Osteocyte (in vitro differentiated cells): Measurements from ENCODE around the gene ZNF326. TPM values are rescaled to one million over a fixed set of nuclear protein-coding genes. Genes with fewer than 3 reads are reported as not detected.

Experiments used
- DNase-seq: peaks from one replicate; pipeline ENCODE4 v3.0.0; 2021; ENCODE audit warnings: mixed read lengths; ENCODE audit not compliant: unreplicated experiment; ENCODE audit errors: extremely low spot score
- H3K27ac Mint-ChIP-seq: one replicate; pipeline ENCODE4 v1.8.0; 2021; ENCODE audit warnings: mild to moderate bottlenecking, mixed read lengths; ENCODE audit not compliant: unreplicated experiment
- H3K27me3 Mint-ChIP-seq: one replicate; pipeline ENCODE4 v1.8.0; 2021; ENCODE audit warnings: mixed read lengths; ENCODE audit not compliant: unreplicated experiment
- H3K36me3 Mint-ChIP-seq: one replicate; pipeline ENCODE4 v1.8.0; 2021; ENCODE audit warnings: mixed read lengths; ENCODE audit not compliant: unreplicated experiment
- H3K4me1 Mint-ChIP-seq: one replicate; pipeline ENCODE4 v1.8.0; 2021; ENCODE audit warnings: mixed read lengths; ENCODE audit not compliant: unreplicated experiment
- H3K4me3 Mint-ChIP-seq: one replicate; pipeline ENCODE4 v1.8.0; 2021; ENCODE audit warnings: mild to moderate bottlenecking, moderate library complexity, mixed read lengths; ENCODE audit not compliant: unreplicated experiment
- H3K9me3 Mint-ChIP-seq: one replicate; pipeline ENCODE4 v1.8.0; 2021; ENCODE audit warnings: mixed read lengths; ENCODE audit not compliant: unreplicated experiment
- CTCF ChIP-seq: fragments of 200-600 bp; sonication (generic); IDR thresholded peaks from 2 replicates; pipeline ENCODE4 v1.5.0; 2021; ENCODE audit warnings: antibody characterized with exemption, mild to moderate bottlenecking, moderate library complexity
- total RNA-seq: library from RNA; stranded (reverse); gene quantifications from 2 replicates; pipeline ENCODE4 v1.2.1, GENCODE V29; 2021

Gene ZNF326
- total RNA-seq, 1 donor from 2014 or later, result 33.4 TPM

GRCh38 chr1:90067194-90067931 lies 72.5 kb downstream of the ZNF326 start:
- no peak for TF ChIP-seq CTCF
- Mint-ChIP-seq H3K27me3 (peaks cover 50% of the 10 kb centered on the region), H3K4me3 (no peak overlapping the region), H3K9me3 (no peaks in the 10 kb centered on the region), H3K27ac (no peak overlapping the region), H3K4me1 (no peaks in the 10 kb centered on the region), H3K36me3 (no peaks in the 10 kb centered on the region)
- no peak for DNase-seq

- H3K36me3 Mint-ChIP-seq, result no peaks in the 10 kb centered on the region
- no peak overlapping the region for H3K4me3 Mint-ChIP-seq
- no peak for TF ChIP-seq CTCF
- peaks cover 47% of the 10 kb centered on the region for H3K27me3 Mint-ChIP-seq
- H3K4me1 Mint-ChIP-seq, result no peaks in the 10 kb centered on the region
- no peak for DNase-seq
- H3K27ac Mint-ChIP-seq, result no peak overlapping the region
- H3K9me3 Mint-ChIP-seq, result no peaks in the 10 kb centered on the region
Observed at GRCh38 chr1:90068611-90069280, 73.8 kb downstream of the ZNF326 start.

- H3K36me3 Mint-ChIP-seq, result no peaks in the 10 kb centered on the region
- peaks cover 20% of the 10 kb centered on the region for H3K27me3 Mint-ChIP-seq
- H3K27ac Mint-ChIP-seq, result no peak overlapping the region
Observed at GRCh38 chr1:90074137-90074536, 79.2 kb downstream of the ZNF326 start.

GRCh38 chr1:90074566-90074965 lies 79.7 kb downstream of the ZNF326 start:
- Mint-ChIP-seq H3K9me3 (no peaks in the 10 kb centered on the region), H3K36me3 (no peaks in the 10 kb centered on the region), H3K27ac (no peak overlapping the region), H3K4me1 (no peaks in the 10 kb centered on the region), H3K27me3 (peaks cover 20% of the 10 kb centered on the region), H3K4me3 (no peak overlapping the region)
- DNase-seq, result no peak
- TF ChIP-seq CTCF, result no peak

More at GRCh38 chr1:90074137-90074536, 79.2 kb downstream of the ZNF326 start:
- TF ChIP-seq CTCF, result no peak
- H3K4me3 Mint-ChIP-seq, result no peak overlapping the region
- H3K4me1 Mint-ChIP-seq, result no peaks in the 10 kb centered on the region
- no peak for DNase-seq
- H3K9me3 Mint-ChIP-seq, result no peaks in the 10 kb centered on the region

DNA sequence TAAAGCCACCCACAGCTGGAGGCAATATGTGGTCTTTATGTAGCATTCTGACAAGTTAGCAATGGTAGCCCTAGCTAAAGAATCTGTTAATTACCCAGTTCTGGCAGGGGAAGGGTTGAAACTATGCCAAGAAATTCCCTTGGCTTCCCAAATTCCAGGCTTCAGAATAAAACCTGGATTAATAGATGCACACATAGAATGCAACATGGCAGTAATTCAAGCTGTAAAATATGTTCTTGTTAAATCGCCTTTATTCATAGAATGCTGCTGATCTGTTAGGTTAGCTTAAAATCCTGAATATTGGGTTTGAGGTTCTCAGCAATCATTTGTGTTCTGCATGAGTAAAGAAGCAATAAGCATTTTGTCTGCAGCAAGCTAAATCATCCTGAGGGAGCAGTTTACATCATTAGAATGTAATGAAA lies 80.1 kb downstream of the ZNF326 start:
- TF ChIP-seq CTCF, result no peak
- no peaks in the 10 kb centered on the region for H3K9me3 Mint-ChIP-seq
- H3K27ac Mint-ChIP-seq, result no peak overlapping the region
- no peaks in the 10 kb centered on the region for H3K36me3 Mint-ChIP-seq
- H3K27me3 Mint-ChIP-seq, result peaks cover 17% of the 10 kb centered on the region
- no peak for DNase-seq
- H3K4me3 Mint-ChIP-seq, result no peak overlapping the region
- no peaks in the 10 kb centered on the region for H3K4me1 Mint-ChIP-seq
